Activated CD4-positive, CD25-positive, alpha-beta regulatory T cell (primary cell): Measurements from ENCODE around the gene TJP1.
"Not testable (repeated sequence)": the region's sequence is repeated elsewhere in the genome, so short reads cannot be mapped to it uniquely, and the experiment has no call there.

Experiments
- DNase-seq, 4 experiments: peaks; one replicate each; lab custom pipeline; 2025; lab: John Stamatoyannopoulos, UW

Gene TJP1

GRCh38 chr15:29681946-29682345 lies 140.3 kb downstream of the TJP1 start:
- DNase-seq, result no peak

DNA sequence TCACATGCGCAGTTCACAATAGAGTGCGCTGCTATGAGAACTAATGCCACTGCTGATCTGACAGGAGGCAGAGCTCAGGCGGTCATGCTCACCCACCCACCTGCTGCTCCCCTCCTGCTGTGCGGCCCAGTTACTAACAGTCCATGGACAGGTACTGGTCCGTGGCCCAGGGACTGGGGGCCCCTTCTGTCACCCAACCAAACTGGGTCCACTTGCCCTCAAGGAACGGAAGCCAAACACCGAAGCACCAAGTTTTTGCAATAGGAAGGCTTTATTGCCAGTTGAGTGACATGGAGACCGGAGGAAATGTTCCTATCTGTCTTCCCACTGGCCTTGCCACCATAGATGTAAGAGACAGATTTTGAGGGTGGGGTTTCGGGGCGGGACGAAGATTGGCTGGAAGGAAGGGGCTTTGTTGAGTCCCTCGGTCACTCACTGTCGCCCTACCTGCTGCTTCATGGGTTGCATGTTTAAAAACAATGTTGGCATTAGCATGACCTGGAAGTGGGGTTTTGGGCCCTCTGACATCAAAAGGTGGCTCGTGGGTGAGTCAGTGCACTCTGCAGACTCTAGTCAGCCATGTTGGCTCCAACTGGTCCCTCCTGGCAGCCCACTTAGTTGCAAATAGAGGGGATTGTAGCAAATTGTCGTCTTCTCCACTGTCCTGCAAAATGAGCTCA lies 141.0 kb downstream of the TJP1 start:
- no peak for DNase-seq

DNA sequence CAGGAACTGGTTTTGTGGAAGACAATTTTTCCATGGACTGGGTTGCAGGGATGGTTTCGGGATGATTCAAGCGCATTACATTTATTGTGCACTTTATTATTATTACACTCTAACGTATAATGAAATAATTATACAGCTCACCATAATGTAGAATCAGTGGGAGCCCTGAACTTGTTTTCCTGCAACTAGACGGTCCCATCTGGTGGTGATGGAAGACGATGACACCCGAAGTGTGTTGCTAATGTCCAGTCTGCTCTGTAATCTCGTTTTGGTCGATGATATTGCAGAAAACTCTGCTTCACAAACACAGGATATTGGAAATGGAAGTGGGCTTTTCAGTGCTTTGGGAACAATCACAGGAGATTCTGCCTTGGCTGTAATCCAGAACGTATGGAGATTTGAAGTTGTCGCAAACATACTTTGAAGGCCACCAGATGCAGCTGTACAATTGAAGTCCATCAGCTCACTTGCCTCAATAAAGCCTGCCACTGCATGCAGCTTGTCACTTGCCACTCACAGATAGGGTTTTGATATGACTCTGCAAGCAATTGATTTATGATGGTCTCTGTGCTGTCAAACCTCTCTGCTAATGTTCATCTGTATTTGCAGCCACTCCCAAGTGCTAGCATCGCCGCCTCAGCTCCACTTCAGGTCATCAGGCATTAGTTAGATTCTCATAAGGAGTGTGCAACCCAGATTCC lies 141.7 kb downstream of the TJP1 start:
- no peak for DNase-seq

- no peak for DNase-seq
Observed at GRCh38 chr15:29678504-29679034, 143.7 kb downstream of the TJP1 start.

DNA sequence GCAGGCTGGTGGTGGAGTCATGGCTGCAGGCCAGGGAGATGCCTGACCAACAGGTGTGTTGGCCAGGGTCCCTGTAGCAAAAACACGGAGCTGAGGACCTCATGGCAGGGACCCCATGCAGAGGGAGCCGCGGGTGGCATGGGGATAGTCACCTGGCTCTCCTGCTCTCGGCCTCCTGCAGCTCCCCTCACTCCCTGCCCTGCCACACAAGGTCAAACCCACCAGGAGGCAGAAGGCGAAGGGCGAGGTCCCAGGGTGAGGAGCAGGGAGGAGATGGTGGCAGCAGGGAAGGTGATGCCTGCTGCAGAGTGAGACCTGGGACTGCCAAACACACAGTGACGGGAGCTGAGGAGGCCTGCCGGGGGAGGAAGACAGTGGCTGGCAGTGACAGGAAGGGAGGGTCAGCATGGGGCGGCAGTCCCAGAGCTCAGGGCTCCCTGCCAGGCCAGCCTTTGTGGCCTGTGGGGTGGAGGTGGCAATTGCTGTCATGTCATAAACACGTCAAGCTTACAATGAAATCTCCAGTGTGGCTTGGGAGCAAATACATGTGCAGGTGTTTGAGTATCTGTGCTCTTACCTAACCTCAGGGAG lies 144.3 kb downstream of the TJP1 start:
- DNase-seq, result no peak

GRCh38 chr15:29677455-29677854 lies 144.8 kb downstream of the TJP1 start:
- DNase-seq, result no peak

- DNase-seq, result no peak
Observed at GRCh38 chr15:29676961-29677402, 145.3 kb downstream of the TJP1 start.

- DNase-seq, result not testable (repeated sequence)
Observed at GRCh38 chr15:29676374-29676960, 145.8 kb downstream of the TJP1 start.

GRCh38 chr15:29675791-29676301 lies 146.4 kb downstream of the TJP1 start:
- no peak for DNase-seq

- DNase-seq, result no peak
Observed at GRCh38 chr15:29674661-29675533, 147.4 kb downstream of the TJP1 start.

DNA sequence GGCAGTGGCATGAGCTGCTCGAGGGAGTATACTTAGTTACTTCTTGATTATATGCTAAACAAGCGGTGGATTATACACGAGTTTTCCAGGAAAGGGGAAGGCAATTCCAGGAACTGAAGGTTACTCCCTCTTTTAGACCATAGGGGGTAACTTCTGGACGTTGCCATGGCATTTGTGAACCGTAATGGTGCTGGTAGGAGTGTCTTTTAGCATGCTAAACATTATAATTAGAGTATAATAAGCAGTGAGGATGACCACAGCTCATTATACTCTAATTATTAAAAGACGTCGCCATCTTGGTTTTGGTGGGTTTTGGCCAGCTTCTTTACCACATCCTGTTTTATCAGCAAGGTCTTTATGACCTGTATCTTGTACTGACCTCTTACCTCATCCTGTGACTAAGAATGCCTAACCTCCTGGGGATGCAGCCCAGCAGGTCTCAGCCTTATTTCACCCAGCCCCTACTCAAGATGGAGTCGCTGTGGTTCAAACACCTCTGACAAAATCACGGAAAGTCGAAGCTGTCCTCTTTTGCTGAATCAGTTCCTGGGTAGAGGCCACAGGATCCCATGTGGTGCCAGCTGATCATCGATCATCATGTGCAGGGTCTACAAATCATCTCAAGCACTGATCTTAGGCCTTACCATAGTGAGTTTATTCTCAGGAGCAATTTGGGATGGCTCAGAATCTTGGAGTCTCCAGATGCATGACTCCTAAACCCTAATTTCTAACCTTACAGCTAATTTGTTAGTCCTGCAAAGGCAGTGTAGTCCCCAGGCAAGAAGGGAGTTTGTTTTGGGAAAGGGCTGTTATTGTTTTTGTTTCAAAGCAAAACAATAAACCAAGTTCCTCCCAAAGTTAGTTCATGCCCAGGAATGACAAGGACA lies 149.1 kb downstream of the TJP1 start:
- DNase-seq, result no peak

GRCh38 chr15:29672446-29672845 lies 149.8 kb downstream of the TJP1 start:
- DNase-seq, result no peak

- DNase-seq, result not testable (repeated sequence)
Observed at GRCh38 chr15:29672046-29672445, 150.2 kb downstream of the TJP1 start.

DNA sequence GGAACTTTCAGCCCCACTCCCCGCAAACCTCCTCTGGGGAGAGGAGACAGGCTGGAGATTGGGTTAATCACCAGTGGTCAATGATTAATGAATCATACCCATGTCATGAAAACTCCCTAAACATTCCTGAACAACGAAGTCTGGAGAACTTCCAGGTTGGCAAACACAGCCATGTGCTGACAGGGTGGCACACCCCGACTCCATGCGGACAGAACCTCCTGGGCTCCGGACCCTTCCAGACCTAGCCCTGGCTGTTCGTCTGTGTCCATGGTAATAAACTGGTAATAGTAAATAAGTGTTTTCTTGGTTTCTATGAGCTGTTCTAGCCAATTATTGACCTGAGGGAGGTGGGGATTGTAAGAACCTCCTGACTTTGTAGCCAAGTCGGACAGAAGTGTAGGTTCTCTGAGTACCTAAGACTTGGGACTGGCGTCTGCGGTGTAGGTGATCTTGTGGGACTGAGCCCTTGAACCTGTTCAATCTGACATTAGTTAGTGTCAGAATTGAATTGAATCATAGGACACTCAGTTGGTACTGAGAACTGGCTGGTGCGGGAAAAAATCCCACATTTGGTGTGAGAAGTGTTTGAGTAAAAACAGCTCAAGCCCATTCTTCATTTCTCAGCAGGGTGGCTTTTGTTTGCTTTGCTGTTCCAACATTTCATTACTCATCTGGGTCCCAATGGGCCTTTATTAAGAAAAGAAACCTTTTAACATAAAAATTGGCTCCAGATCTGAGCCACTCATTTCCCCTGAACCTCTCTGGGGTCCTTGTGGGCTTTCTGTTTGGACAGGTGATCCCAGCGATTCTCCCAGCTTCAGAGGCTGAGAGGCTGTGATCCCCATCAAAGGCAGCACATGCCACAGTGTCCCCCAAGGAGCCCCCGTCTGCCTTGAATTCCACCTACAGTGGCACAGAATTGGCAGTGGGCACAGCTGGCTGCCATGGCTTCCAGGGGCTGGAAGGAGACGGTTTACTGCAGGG lies 151.0 kb downstream of the TJP1 start:
- DNase-seq, result no peak

DNA sequence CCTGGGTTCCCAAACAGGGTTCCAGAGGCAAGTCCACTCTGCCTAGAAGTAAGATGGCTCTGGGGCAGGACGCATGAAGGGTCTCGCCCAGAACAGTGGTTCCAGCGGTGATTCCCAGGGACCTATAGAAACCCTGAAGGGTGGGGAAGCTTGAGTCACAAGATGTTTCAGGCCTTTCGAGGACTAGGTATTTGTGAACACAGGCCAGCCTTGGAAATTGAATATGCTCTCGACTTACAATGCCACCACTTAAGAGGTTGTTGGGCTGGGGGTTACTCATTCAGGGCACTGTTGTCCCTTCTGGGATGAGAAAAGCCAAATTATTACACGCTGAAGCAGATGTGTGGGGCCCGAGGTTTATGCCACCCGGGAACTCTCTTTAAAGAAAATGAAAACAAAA lies 152.0 kb downstream of the TJP1 start:
- DNase-seq, result no peak

DNA sequence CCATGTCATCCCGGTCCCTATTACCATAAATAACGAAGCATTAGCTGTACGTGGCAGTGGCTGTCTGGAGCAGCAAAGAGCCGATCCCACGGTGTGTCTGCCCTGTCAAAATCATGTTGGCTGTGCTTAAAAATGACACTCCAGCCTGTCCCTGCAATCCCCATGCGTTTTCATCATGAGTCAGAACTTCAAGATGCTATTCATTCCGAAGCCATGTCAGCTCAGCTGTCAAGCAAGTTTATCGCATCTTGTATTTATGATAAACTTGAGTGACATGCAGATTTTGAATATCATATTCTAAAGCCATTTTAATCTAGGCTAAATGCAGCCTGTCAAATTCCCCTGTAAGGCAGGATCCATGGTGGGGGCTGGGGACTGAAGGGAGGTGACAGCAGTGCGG lies 152.4 kb downstream of the TJP1 start:
- no peak for DNase-seq

DNA sequence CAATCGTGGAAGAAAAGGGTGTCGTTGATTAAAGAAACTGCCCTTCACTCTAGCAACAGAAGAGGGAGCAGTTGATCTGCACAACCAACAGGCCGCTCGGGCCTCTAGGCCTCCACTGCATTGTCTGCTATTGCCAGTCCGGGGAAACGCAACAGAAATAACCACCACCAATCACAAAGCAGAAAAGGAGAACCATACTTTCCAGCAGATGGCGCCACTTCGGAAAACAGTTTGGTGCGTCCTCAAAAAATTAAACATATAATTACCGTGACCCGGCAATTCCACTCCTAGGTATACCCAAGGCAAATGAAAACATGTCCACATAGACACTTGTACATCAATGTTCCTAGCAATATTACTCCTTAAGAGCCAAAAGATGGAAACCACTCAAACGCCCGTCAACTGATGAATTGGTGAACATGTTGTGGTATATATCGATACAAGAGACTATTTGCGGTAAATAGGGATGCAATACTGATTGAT lies 154.1 kb downstream of the TJP1 start:
- DNase-seq, result no peak

DNA sequence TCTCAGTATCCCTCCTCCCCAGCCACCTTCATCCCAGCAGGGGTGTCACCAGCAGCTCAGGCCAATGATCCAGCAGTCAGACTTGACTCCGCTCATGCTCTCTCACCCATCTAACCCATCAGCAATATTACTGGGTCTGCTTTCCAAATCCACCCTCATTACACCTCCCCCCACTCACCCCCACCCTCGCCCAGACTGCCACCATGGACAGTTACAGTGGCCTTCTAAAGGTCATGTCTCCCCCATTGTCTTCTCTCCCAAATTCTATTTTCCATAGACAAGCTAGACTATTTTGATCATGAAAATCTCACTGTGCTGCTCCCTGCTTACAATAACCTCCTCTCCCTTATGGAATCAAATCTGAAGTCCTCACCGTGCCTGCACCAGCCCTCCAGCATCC lies 156.0 kb downstream of the TJP1 start:
- DNase-seq, result no peak

DNA sequence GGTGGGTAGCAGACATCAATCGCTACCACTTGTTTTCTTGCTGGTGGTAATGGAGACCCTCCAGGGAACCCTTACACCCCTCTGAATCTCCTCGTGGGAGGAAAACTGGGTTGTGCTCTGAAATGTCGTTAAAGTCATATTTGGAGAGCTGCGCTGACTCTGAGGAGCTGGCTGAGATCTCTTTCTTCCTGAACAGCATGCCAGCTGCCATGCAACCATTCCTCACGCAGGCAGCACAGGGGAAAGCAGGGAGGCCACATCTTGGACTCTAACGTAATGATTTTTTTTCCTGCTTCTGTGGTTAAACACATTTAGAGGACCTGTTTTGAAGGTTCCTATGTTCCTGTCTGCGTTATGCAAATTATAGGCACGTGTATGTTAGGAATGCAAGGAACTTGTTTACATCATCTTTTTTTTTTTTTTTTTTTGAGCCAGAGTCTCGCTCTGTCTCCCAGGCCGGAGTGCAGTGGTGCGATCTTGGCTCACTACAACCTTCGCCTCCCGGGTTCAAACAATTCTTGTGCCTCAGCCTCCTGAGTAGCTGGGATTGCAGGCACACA lies 156.7 kb downstream of the TJP1 start:
- DNase-seq, result no peak
